Renal cortex interstitium (tissue), 11 donors: ENCODE results near the gene NUP133. TPM values are rescaled to one million over a fixed set of nuclear protein-coding genes. Genes with fewer than 3 reads are reported as not detected.
"Not testable (repeated sequence)": the region's sequence is repeated elsewhere in the genome, so short reads cannot be mapped to it uniquely, and the experiment has no call there.

Experiments
- DNase-seq, 11 donors: peaks; one replicate each; pipeline ENCODE4 v3.0.0-alpha.2; 2013; ENCODE audit warnings: low read depth in 9 of 11, low spot score in 4 of 11; ENCODE audit errors: extremely low read depth in 1 of 11
- polyA plus RNA-seq, 3 donors: library from polyadenylated mRNA; unstranded; fragments of 120-200 nt; gene quantifications; one replicate each; pipeline ENCODE4 v1.2.1, GENCODE V29; 2013; ENCODE audit not compliant: insufficient read length in 3 of 3

The NUP133 gene
- polyA plus RNA-seq, 3 donors, result 44.9 to 49.9 (median 49.6) TPM

- no peak for DNase-seq
Observed at GRCh38 chr1:229433364-229434004, 74.7 kb downstream of the NUP133 start.

- no peak for DNase-seq
Observed at GRCh38 chr1:229432905-229433304, 75.2 kb downstream of the NUP133 start.

GRCh38 chr1:229432116-229432461 lies 76.1 kb downstream of the NUP133 start:
- DNase-seq, result no peak

GRCh38 chr1:229431284-229432115 lies 76.6 kb downstream of the NUP133 start:
- DNase-seq, result no peak

DNA sequence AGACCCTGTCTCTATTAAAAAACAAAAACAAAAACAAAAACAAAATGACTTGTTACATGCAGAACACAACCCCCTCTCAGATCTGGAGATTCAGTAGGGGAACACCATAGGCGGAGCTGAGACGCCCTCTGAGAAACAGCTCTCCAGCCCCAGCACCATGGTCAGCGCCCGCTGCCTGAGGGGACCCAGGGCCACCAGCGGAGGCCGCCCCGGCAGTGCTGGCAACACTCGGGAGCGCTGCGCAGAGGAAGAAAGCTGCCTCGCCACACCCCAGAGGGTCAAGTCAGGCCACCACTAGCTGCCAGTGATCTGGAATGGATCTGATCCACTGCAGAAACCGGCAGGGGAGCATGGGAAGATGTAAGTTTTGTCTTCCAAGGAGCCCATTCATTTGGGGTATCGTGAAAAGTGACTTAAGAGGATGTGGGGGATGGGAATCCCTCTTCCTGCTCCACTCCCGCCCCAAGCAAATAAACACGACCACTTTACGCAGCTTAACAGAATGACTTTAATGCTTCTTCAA lies 77.3 kb downstream of the NUP133 start:
- peak in 10 of 11 donors; percentile 38 to 77 (median 66) for DNase-seq

GRCh38 chr1:229428256-229428655 lies 79.9 kb downstream of the NUP133 start:
- DNase-seq, result no peak

DNA sequence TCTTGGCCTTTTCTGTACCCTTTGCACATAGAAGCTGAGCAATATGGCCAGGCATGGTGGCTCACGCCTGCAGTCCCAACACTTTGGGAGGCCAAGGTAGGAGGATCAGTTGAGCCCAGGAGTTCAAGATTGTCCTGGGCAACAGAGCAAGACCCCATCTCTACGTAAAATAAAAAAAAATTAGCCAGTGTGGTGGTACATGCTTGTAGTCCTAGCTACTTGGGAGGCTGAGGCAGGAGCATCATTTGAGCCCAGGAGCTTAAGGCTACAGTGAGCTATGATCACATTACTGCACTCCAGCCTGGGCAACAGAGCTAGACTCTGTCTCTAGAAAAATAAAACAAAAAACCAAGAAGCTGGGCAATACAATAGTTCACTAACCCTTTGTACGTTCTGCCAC lies 80.6 kb downstream of the NUP133 start:
- no peak for DNase-seq

DNA sequence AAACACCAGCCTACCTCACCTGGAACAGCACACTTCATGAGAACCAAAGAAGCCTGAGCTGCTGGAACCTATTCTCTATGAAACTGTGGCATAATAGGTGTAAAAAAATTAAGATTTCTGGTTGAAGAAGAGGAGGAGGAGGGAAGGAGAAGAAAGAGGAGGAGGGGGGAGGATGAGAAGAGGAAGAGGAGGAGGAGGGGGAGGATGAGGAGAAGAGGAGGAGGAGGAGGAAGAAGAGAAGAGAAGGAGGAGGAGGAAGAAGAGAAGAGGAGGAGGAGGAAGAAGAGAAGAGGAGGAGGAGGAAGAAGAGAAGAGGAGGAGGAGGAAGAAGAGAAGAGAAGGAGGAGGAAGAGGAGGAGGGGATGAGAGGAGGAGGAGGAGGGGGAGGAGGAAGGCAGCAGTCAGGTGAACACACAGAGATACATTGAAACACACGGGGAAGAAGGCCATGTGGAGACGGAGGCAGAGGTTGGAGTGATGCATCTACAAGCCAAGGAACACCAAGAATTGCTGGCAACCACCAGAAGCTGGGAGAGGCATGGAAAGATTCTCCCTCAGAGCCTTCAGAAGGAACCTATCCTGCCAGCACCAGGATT lies 82.5 kb downstream of the NUP133 start:
- DNase-seq, result no peak

DNA sequence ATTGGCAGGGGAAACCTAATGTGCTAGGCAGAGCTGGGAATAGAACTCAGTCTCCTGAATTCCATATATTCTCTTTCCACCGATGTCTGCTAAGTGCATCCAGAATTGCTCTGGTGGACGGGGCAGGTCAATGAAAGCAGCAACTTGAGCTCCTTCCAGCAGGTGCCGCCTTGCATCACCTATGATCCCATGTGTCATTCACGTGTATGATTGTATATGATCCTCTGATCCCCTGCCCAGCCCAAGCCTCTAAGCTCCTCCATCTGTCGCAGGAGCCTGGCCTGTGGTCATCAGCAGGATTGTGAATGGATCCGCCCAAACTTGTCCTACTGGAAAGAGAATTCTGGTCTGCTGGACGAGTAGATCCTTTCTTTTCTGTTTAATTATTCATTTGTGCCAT lies 87.4 kb downstream of the NUP133 start:
- no peak for DNase-seq

GRCh38 chr1:229420224-229420623 lies 87.9 kb downstream of the NUP133 start:
- no peak for DNase-seq

DNA sequence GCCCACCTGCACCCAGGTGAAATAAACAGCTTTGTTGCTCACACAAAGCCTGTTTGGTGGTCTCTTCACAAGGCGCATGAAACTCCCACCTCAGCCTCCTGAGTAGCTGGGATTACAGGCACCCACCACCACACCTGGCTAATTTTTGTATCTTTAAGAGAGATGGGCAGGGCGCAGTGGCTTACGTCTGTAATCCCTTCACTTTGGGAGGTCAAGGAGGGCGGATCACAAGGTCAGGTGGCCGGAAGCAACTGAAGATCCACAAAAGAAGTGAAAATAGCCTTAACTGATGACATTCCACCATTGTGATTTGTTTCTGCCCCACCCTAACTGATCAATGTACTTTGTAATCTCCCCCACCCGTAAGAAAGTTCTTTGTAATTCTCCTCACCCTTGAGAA lies 89.6 kb downstream of the NUP133 start:
- DNase-seq, result not testable (repeated sequence)

DNA sequence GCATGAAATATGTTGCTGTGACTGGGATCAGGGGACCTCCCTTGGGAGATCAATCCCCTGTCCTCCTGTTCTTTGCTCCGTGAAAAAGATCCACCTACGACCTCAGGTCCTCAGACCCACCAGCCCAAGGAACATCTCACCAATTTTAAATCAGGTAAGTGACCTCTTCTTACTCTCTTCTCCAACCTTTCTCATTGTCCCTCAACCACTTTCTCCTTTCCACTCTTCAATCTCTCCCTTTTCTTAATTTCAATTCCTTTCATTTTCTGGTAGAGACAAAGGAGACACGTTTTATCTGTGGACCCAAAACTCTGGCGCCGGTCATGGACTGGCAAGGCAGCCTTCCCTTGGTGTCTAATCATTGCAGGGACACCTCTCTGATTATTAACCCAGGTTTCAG lies 95.3 kb downstream of the NUP133 start:
- DNase-seq, result not testable (repeated sequence)

DNA sequence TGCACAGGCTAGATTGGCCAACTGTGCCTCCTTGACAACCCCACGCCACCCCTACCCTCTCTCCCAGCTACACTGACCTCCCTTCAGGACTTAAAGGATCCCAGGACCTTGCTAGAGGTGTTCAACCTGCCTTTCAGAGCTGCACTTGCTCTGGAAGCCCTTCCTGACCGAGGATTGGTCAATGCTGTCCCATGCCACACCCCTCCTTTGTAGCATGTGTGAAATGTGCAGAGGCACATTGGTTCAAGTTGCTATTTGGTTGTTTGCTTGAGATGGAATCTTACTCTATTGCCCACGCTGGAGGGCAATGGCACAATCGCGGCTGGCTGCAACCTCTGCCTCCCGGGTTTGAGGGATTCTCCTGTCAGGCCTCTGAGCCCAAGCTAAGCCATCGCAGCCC lies 96.1 kb downstream of the NUP133 start:
- DNase-seq, result no peak

GRCh38 chr1:229411434-229412055 lies 96.6 kb downstream of the NUP133 start:
- no peak for DNase-seq

DNA sequence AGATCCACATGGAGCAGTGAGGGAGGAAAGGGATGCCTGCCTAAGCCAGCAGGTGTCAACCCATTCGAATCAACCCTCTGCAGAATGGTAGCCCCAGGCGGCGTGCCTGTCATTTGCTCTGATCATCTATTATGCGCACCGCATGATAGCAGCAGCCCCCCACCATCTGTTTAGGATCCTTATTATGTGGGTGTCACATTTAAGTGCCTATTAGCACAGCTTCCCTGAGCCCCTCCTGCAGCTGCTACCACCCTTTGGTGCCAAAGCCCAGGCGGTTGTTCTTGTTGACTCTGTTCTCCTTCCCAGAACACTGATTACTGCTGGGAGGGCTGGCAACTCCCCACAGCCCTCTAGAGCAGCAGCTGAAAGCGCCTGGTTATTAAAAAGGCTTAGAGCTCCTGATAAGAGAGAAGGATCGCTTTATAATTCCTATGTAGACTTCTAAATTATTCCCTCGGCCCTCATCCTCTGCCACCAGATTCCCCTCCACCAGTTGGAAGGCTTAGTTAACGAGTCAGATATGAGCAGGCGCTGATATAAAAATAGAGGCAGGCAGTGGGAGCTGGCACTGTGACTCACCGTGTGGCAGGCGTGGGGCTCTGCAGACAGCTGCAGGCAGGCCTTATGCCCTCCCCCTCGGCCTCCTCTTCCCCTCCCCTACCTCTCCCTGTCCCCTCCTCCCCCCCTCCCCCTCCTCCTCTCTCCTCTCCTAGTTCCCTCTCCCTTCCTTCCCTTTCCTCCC lies 97.3 kb downstream of the NUP133 start:
- no peak for DNase-seq

DNA sequence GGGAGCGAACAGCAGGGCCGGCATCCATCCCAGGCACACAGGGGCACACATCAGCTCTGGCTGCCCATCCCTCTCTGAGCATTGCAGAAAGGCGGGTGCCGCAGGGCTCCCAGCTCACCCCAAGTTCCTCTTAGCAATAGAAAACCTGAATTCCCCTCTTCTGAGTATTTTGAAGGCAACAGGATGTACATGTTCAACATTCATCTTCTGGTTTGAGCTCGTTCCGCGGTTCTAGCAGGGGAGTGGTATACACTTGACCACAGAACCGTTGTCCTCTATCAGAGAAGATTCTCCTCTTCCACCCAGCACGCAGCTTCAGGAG lies 97.8 kb downstream of the NUP133 start:
- DNase-seq, result no peak

- DNase-seq, result no peak
Observed at GRCh38 chr1:229409616-229410369, 98.3 kb downstream of the NUP133 start.

DNA sequence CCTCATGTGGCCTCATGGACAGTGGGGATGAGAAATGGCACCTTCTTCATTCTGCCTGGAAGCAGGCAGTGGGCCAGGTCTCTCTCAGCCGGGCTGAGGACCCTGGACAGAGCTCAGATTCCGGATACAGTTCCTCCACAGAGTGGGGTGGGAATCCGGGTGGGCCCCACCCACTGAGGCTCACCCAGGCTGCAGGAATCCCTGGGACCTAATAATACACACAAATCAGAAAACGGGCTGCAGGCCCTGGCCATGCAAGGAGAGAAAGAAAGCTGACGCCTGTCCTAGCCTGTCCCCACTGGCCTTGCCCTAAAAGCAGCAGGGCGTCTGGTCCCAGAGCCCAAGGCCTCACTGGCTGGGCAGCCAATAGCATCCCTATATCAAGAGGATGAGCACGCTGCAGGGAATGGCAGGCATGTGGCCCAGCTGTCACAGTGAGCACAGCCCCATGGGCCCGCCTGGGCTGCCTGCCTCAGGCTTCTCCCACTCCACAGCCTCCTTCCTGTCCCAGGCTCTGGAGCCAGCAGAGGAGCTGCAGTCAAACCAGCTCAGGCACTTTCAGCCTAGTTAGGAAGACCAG lies 99.6 kb downstream of the NUP133 start:
- DNase-seq, result no peak
